IMR-90 (cell line): ENCODE results near the gene CAMTA1. TPM values are rescaled to one million over a fixed set of nuclear protein-coding genes. Genes with fewer than 3 reads are reported as not detected.

Source experiments
- ATAC-seq: fragments of 200-7000 bp; cut with Tn5 transposase; 2 replicates; pipeline ENCODE4 v1.9.1; 2020; ENCODE audit warnings: low read depth, mild to moderate bottlenecking, moderate library complexity
- BruUV-seq: library from RNA; stranded (reverse); fragments of 400-500 nt; replicated peaks from 2 replicates; lab custom pipeline; 2021; lab: Mats Ljungman, UMichigan
- CTCF ChIA-PET: fragments of 300-600 bp; formaldehyde crosslinking; extraction: SDS; loops from one replicate; lab custom pipeline; 2021; ENCODE audit warnings: antibody characterized with exemption; lab: Yijun Ruan, JAX
- POLR2A ChIA-PET: fragments of 300-600 bp; sonication (Branson Sonifier 250); formaldehyde crosslinking; loops from one replicate; lab custom pipeline; 2022; ENCODE audit warnings: antibody characterized with exemption; ENCODE audit not compliant: unreplicated experiment; lab: Charles Lee
- DNase-seq: peaks from one replicate; pipeline ENCODE4 v3.0.0; 2013
- H2AFZ ChIP-seq: replicated peaks from 2 replicates; pipeline ENCODE3; 2013; ENCODE audit warnings: low read length, mild to moderate bottlenecking; ENCODE audit not compliant: poor library complexity
- H2AK5ac ChIP-seq: 2 replicates; pipeline ENCODE4 v1.6.1; 2013; ENCODE audit warnings: low read depth, low read length, inconsistent platforms
- H2AK9ac ChIP-seq: replicated peaks from 2 replicates; pipeline ENCODE3; 2013; ENCODE audit warnings: mild to moderate bottlenecking, low read depth, low read length, moderate library complexity; ENCODE audit not compliant: poor library complexity
- H2BK120ac ChIP-seq: 2 replicates; pipeline ENCODE4 v1.6.1; 2013; ENCODE audit warnings: low read depth, low read length, inconsistent platforms
- H2BK15ac ChIP-seq: 3 replicates; pipeline ENCODE4 v1.6.1; 2013; ENCODE audit warnings: low read depth, low read length, inconsistent platforms
- H2BK20ac ChIP-seq: 2 replicates; pipeline ENCODE4 v1.6.1; 2013; ENCODE audit warnings: low read depth, mild to moderate bottlenecking, inconsistent platforms, low read length, moderate library complexity
- H2BK5ac ChIP-seq: 2 replicates; pipeline ENCODE4 v1.6.1; 2013; ENCODE audit warnings: mild to moderate bottlenecking, low read depth, low read length, inconsistent platforms; ENCODE audit not compliant: poor library complexity, severe bottlenecking
- H3K14ac ChIP-seq: replicated peaks from 2 replicates; pipeline ENCODE4 v1.6.1; 2013; ENCODE audit warnings: low read depth, low read length, inconsistent platforms
- H3K18ac ChIP-seq: 2 replicates; pipeline ENCODE4 v1.6.1; 2013; ENCODE audit warnings: low read depth, low read length, control low read depth
- H3K23ac ChIP-seq: 2 replicates; pipeline ENCODE4 v1.6.1; 2013; ENCODE audit warnings: low read depth, low read length, inconsistent platforms
- H3K27ac ChIP-seq: 2 replicates; pipeline ENCODE4 v1.5.1; 2013; ENCODE audit warnings: mild to moderate bottlenecking, control low read depth, low read length; ENCODE audit not compliant: insufficient read depth
- H3K27me3 ChIP-seq: 2 replicates; pipeline ENCODE4 v1.6.1; 2013; ENCODE audit warnings: low read length; ENCODE audit not compliant: control insufficient read depth, insufficient read depth
- H3K36me3 ChIP-seq: 2 replicates; pipeline ENCODE4 v1.6.1; 2013; ENCODE audit warnings: low read length, mixed read lengths; ENCODE audit not compliant: control insufficient read depth, insufficient read depth
- H3K4ac ChIP-seq: 2 replicates; pipeline ENCODE4 v1.6.1; 2013; ENCODE audit warnings: low read depth, low read length, inconsistent platforms
- H3K4me1 ChIP-seq: 2 replicates; pipeline ENCODE4 v1.6.1; 2013; ENCODE audit warnings: low read length, mixed read lengths; ENCODE audit not compliant: control insufficient read depth, insufficient read depth
- H3K4me2 ChIP-seq: 2 replicates; pipeline ENCODE4 v1.6.1; 2013; ENCODE audit warnings: low read depth, mild to moderate bottlenecking, control low read depth, low read length, moderate library complexity
- H3K4me3 ChIP-seq: 2 replicates; pipeline ENCODE4 v1.5.1; 2013; ENCODE audit warnings: low read depth, mild to moderate bottlenecking, control low read depth, low read length, moderate library complexity; ENCODE audit not compliant: insufficient read depth
- H3K56ac ChIP-seq: 2 replicates; pipeline ENCODE4 v1.6.1; 2013; ENCODE audit warnings: low read length, inconsistent platforms; ENCODE audit not compliant: insufficient read depth; ENCODE audit errors: extremely low read depth
- H3K79me1 ChIP-seq, 2 experiments: 2 replicates each; pipeline ENCODE4 v1.6.1; 2013; ENCODE audit warnings: low read length in 2 of 2, inconsistent platforms in 1 of 2, low read depth in 1 of 2
- H3K9ac ChIP-seq: 2 replicates; pipeline ENCODE4 v1.6.1; 2013; ENCODE audit warnings: low read depth, low read length, control low read depth
- H3K9me1 ChIP-seq: 2 replicates; pipeline ENCODE4 v1.6.1; 2013; ENCODE audit warnings: low read length, inconsistent platforms; ENCODE audit not compliant: insufficient read depth
- H3K9me3 ChIP-seq: 2 replicates; pipeline ENCODE4 v1.6.1; 2013; ENCODE audit warnings: low read length; ENCODE audit not compliant: control insufficient read depth, insufficient read depth
- H4K20me1 ChIP-seq: 2 replicates; pipeline ENCODE4 v1.6.1; 2013; ENCODE audit warnings: low read length, inconsistent platforms; ENCODE audit not compliant: insufficient read depth
- H4K5ac ChIP-seq: 2 replicates; pipeline ENCODE4 v1.6.1; 2013; ENCODE audit warnings: mild to moderate bottlenecking, low read depth, low read length, control low read depth
- H4K8ac ChIP-seq, 2 experiments: 2 replicates each; pipeline ENCODE4 v1.6.1; 2013; ENCODE audit warnings: low read depth in 2 of 2, low read length in 2 of 2, control low read depth in 1 of 2, inconsistent platforms in 1 of 2
- H4K91ac ChIP-seq: 2 replicates; pipeline ENCODE4 v1.6.1; 2013; ENCODE audit warnings: low read depth, low read length, inconsistent platforms; ENCODE audit not compliant: insufficient read depth
- BHLHE40 ChIP-seq: fragments of 150-350 bp; IDR thresholded peaks from 2 replicates; pipeline ENCODE4 v1.6.1; 2016; ENCODE audit warnings: mild to moderate bottlenecking, low read depth, low read length
- CEBPB ChIP-seq: IDR thresholded peaks from 2 replicates; pipeline ENCODE4 v1.6.1; 2012; ENCODE audit warnings: low read depth, low read length, improper control_type of control experiment
- CHD1 ChIP-seq: IDR thresholded peaks from 2 replicates; pipeline ENCODE4 v1.6.1; 2012; ENCODE audit warnings: low read depth, low read length, improper control_type of control experiment
- CTCF ChIP-seq: conservative IDR thresholded peaks from 2 replicates; pipeline ENCODE4 v1.5.1; 2012; ENCODE audit warnings: mild to moderate bottlenecking, low read depth, low read length, improper control_type of control experiment
- FOS ChIP-seq: fragments of 150-350 bp; IDR thresholded peaks from 2 replicates; pipeline ENCODE4 v1.6.1; 2016; ENCODE audit warnings: low read depth, low read length
- MAZ ChIP-seq: IDR thresholded peaks from 2 replicates; pipeline ENCODE4 v1.6.1; 2012; ENCODE audit warnings: low read depth, mild to moderate bottlenecking, low read length, improper control_type of control experiment, moderate library complexity, borderline replicate concordance
- MXI1 ChIP-seq: IDR thresholded peaks from 2 replicates; pipeline ENCODE4 v1.6.1; 2012; ENCODE audit warnings: low read depth, mild to moderate bottlenecking, low read length, moderate library complexity, borderline replicate concordance
- NFE2L2 ChIP-seq: fragments of 150-350 bp; IDR thresholded peaks from 2 replicates; pipeline ENCODE4 v1.6.1; 2016; ENCODE audit warnings: low read depth, mild to moderate bottlenecking, low read length
- POLR2A ChIP-seq: IDR thresholded peaks from 2 replicates; pipeline ENCODE4 v1.6.1; 2012; ENCODE audit warnings: mild to moderate bottlenecking, low read depth, low read length
- RAD21 ChIP-seq: IDR thresholded peaks from 2 replicates; pipeline ENCODE4 v1.6.1; 2012; ENCODE audit warnings: low read length, improper control_type of control experiment
- RCOR1 ChIP-seq: IDR thresholded peaks from 2 replicates; pipeline ENCODE4 v1.6.1; 2012; ENCODE audit warnings: mild to moderate bottlenecking, low read length, improper control_type of control experiment; ENCODE audit not compliant: insufficient replicate concordance
- RFX5 ChIP-seq: IDR thresholded peaks from 2 replicates; pipeline ENCODE4 v1.8.0; 2012; ENCODE audit warnings: low read depth, mild to moderate bottlenecking, low read length, moderate library complexity
- SMC3 ChIP-seq: fragments of 150-350 bp; IDR thresholded peaks from 2 replicates; pipeline ENCODE4 v1.6.1; 2016; ENCODE audit warnings: low read depth, mild to moderate bottlenecking, antibody characterized with exemption, low read length, moderate library complexity
- USF2 ChIP-seq: fragments of 150-350 bp; IDR thresholded peaks from 2 replicates; pipeline ENCODE4 v1.6.1; 2017; ENCODE audit warnings: mild to moderate bottlenecking, antibody characterized with exemption, low read length, low read depth
- WGBS, 2 experiments: methylation state at CpG; one replicate each; pipeline versions ENCODE4 v1.1.5 to v1.1.7; 2013; ENCODE audit warnings: missing lambda C conversion rate in 2 of 2; ENCODE audit not compliant: insufficient read length in 1 of 2; ENCODE audit errors: extremely low coverage in 2 of 2; 5-methylcytosine and 5-hydroxymethylcytosine counted together
- dilution Hi-C: fragments of 300-500 bp; cut with HindIII; formaldehyde crosslinking; loops from one replicate; pipeline ENCODE4 v1.14.3; 2018; ENCODE audit warnings: low sequenced_read_pairs; ENCODE audit not compliant: unreplicated experiment
- in situ Hi-C: fragments of 300-500 bp; cut with MboI; formaldehyde crosslinking; loops from 3 replicates; pipeline ENCODE4 v1.14.3; 2019; ENCODE audit warnings: low sequenced_read_pairs, inconsistent platforms, mixed read lengths
- intact Hi-C: fragments of 100-400 bp; cut with micrococcal nuclease; formaldehyde crosslinking; loops from 2 replicates; pipeline ENCODE4 v1.10.0; 2022
- polyA plus RNA-seq, 3 experiments: library from polyadenylated mRNA; depleted of rRNA; stranded (reverse); fragments of >200 nt; gene quantifications; 2 replicates each; pipeline ENCODE4 v1.2.3, GENCODE V29; 2012; ENCODE audit warnings: low replicate concordance in 1 of 3
- total RNA-seq: library from RNA; depleted of rRNA; stranded (reverse); fragments of >200 nt; gene quantifications from 2 replicates; pipeline ENCODE4 v1.2.3, GENCODE V29; 2012

Gene CAMTA1
- total and polyA plus RNA-seq, 2 of the 4 experiments (the other 2 are of a cell fraction), result 35.5 to 74.3 TPM

GRCh38 chr1:7520496-7520895 lies 735.2 kb downstream of the CAMTA1 start:
- Histone ChIP-seq H3K27ac (no peak overlapping the region), H4K8ac (no peak overlapping the region), H3K56ac (no peak overlapping the region), H2BK20ac (no peak overlapping the region), H3K4me1 (no peaks in the 10 kb centered on the region), H3K4me3 (no peak overlapping the region), H2AK5ac (no peak overlapping the region), H3K4ac (no peak overlapping the region), H3K9ac (no peak overlapping the region), H3K9me3 (no peaks in the 10 kb centered on the region), H3K36me3 (no peaks in the 10 kb centered on the region), H3K79me1 (no peaks in the 10 kb centered on the region), H2AK9ac (no peak overlapping the region), H4K20me1 (no peaks in the 10 kb centered on the region), H3K14ac (no peak overlapping the region), H3K18ac (no peak overlapping the region), H2AFZ (no peak overlapping the region), H4K5ac (no peak overlapping the region), H2BK5ac (no peak overlapping the region), H2BK15ac (no peak overlapping the region), H2BK120ac (no peak overlapping the region), H4K91ac (no peak overlapping the region), H3K4me2 (no peak overlapping the region), H3K27me3 (peaks cover 6% of the 10 kb centered on the region), H3K23ac (no peak overlapping the region), H3K9me1 (no peaks in the 10 kb centered on the region)
- intact Hi-C loops (no loop called here), dilution Hi-C loops (no loop called here), in situ Hi-C loops (no loop called here)
- no CpG with 5 or more reads among the region's 4 CpGs for WGBS, 2 experiments
- DNase-seq (no peak), ATAC-seq (no peak)
- BruUV-seq, result no TSS peak
- POLR2A ChIA-PET, result no interaction called here
- CTCF ChIA-PET, result no interaction called here
- no peak for TF ChIP-seq RAD21
- TF ChIP-seq RFX5, result no peak
- TF ChIP-seq CHD1, result no peak
- TF ChIP-seq CEBPB, result no peak
- TF ChIP-seq CTCF, result no peak
- no peak for TF ChIP-seq BHLHE40
- no peak for TF ChIP-seq SMC3
- TF ChIP-seq NFE2L2, result no peak
- no peak for TF ChIP-seq FOS
- no peak for TF ChIP-seq USF2
- TF ChIP-seq MAZ, result no peak
- TF ChIP-seq MXI1, result no peak
- TF ChIP-seq POLR2A, result no peak
- no peak for TF ChIP-seq RCOR1
